ENCODE data around the gene ITGA7.

The ITGA7 gene

DNA sequence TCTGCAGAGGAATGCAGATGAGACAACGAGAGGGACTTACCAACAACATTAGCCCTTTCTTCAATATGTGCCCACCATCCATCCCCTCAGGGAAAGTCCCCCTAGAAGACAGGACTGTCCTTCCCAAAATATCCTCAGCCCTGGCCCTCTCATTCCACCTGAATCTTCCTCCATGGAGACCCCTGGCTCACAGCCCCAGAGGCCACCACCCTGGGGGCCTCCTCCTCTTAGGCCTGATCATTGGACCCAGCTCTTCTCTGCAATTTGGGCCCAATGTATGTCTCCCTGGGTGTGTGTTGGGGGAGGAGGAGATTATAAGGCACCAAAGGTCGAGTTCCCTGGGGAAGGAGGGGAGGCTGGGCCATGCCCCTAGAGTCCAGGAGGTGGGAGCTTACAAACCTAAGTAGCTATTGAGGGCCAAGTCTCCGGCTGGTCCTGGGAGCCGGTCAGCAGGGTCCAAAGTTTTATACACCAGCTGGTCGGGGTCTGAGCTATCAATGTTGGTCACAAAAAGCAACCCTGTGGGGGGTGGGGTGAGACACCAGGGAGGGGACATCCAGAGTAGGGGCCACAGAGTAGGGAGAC is 8.1 kb downstream of the ITGA7 start:
- no peak for DNase-seq

DNA sequence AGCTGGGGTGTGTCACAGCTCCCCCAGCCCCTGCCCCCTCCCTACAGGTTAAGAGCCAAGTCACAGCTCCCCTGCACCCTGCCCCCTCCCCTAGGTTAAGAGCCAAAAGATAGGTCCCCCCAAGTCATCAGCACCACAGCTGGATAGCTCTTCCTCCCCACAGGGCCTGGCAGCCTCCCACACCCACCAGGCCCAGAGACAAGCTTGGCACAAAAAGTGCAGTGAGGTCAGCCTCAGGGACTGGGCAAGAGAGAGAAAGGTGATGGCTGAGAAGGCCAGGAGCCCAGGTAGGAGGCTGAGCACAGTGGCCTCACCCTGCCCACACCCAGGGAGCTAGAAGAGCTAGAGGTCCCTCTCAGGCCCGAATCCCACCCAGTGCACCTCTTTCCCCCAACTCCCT is 8.7 kb downstream of the ITGA7 start:
- no peak for DNase-seq

DNA sequence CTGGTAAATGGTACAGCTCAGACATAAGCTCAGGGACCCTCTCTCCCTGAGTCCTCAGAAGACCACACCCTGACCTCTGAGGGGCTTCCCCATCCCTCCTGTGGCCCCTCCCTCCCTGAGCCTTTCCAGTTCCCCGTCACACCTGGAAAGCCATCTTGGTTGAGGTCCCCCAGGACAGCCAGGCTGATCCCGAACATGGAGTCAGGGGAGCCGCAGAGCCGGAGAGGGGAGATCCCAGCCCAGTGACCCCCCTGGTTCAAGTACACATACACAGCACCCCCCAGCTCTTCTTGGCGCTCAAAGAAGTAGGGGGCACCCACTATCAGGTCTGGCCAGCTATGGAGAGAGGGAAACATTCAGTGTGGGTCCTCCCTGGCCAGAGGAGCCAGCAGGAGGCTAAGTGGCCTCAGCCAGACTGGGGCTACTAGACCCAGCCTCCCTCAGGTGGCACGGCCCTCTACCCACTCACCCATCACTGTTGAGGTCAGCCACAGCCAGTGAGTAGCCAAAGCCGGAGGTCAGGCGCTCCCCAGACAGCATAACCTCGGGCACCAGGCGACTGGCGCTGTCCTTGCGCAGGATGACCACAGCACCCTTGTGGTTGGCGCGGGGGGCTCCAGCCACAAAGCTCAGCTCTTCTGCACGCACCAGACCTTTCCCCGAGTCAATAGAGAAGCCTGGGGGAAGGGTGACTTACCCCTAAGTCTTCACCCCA is 9.3 kb downstream of the ITGA7 start:
- DNase-seq, result no peak

DNA sequence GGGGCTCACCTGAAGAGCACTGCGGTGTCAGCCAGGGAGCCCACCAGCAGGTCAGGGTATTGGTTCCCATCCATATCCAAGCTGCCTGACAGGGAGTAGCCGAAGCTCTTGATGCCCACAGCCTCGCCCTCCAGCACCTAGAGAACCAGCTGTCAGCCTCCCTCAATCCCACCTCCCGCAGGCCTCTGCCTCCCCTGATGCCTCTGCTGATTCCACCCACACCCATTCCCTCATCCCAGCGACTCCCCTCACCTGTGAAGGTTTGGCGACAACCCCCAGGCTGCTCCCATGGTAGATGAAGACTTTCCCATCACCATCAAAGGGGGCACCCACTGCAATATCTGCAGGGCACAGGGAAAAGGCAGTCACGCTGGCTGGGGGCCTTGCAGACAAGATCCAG is 10.0 kb downstream of the ITGA7 start:
- DNase-seq, result no peak

DNA sequence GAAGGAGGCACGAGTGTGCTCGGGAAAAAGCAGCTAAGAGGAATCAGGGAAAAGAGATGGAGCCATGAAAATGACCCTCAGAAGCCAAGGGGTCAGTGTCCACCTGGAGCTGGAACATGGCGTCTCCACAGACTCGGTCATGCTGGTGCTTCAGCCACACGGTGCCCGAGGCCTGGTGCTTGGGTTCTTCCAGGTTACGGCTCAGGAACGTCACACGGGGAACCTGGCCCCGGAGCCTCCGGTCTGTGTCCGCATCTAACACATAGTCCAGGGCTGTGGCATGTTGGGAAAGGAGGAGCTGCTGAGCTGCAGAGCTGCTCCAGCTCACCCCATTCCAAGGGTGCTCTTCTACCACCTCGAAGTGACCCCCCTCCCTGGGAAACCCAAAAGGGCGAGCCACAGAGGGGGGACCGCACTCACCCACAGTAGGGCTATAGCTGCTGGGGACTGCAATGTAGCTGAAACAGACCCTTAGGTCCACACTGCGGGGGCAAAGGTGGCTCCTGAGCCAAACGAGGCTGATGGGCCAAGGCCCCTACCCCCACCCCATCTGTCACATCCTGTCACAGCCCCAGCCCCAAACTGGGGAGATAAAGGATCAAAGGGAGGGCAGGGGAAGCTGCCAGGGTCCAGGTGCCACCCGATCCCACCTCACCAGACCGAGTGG is 10.8 kb downstream of the ITGA7 start:
- DNase-seq, result no peak

DNA sequence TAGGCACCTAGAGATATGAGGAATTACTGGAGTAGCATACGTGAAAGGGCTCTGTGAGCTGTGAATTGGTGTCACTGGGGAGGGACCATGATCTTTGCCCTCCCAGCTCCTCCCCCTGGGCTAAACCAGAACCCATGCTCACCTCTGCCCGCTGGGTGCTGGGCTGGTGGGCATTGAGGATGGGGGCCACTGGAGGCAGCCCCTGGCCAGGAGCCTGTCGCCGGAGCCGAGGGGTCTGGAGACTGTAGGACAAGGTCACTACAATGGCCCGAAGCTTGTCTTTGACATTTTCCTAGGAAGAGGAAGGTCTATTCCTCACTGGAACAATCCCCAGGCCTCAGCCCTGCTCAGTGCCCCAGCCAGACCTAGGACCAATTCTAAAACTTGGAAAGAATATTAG is 11.6 kb downstream of the ITGA7 start:
- DNase-seq, result no peak

- no peak for DNase-seq
Measured at GRCh38 chr12:55695349-55695748, 12.4 kb downstream of the ITGA7 start.

DNA sequence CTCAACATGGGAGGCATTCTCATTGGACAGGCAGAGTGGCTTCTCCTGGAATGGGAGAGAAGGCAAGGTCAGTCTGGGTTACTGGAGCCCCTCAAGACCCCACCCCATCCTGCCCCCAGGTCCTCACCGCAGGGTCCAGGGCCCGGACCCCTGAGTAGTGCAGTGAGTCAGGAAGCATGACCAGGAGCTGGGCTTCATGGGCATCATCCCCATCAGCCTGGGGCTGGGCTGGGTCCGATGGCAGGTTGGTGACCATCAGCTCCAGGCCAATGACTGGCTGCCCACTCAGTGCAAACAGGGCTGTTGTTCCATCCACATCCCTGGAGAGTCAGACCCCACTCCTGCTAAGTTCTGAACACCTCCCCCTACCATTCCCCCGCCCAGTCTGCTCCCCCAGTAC is 13.1 kb downstream of the ITGA7 start:
- DNase-seq, result no peak

DNA sequence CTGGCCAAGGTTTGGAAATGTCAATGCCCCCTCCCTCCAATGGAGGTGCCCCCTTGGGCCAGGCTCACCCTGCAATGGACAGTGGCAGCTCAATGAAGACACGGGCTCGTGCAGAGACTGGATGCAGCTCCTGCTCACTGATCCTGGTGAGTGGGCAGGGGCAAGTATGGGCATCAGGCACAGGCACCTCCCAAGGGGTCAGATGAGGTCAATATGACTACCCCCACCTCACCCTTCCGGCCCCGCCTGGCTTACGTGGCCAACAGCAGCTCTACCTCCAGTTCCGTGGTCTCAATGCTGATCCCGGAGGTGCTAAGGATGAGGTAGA is 13.6 kb downstream of the ITGA7 start:
- DNase-seq, result no peak

DNA sequence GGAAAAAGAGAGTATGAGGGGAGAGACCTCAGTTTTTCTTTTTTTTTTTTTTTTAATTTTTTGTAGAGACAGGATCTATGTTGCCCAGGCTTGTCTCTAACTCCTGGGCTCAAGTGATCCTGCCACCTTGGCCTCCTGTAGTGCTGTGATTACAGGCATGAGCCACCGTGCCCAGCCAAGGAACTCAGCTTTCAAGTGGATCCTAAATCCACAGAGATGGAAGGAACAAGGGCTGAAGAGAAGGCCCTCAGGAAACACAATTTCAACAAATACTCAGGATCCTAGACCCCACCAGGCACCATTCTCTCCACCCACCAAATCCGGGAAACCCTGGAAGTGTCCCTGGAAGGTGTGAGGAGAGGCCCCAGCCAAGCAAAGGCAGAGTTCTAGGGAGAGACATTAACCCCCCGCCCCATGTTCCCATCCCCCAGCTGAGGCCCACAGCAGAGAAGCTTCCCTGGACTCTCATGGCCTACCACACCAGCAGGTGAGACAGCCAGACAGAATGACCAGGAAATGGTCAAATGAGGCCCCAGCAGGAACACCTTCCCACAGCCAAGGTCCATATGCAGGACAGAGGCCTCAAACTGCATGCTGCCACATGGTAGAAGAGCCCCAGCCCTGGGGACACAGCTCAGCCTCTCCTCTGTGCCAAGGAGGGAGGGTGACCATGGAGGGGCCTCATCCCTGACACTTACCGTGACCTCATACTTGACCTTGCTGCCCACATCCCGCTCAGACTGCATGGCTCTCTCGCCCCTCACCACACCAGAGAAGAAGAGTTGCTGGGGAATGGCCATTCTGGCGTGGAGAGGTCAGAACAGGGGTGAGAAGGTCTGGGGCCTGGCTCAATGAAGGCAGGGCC is 14.1 kb downstream of the ITGA7 start:
- no peak for DNase-seq

- DNase-seq, result no peak
Measured at GRCh38 chr12:55692631-55693322, 14.9 kb downstream of the ITGA7 start.

DNA sequence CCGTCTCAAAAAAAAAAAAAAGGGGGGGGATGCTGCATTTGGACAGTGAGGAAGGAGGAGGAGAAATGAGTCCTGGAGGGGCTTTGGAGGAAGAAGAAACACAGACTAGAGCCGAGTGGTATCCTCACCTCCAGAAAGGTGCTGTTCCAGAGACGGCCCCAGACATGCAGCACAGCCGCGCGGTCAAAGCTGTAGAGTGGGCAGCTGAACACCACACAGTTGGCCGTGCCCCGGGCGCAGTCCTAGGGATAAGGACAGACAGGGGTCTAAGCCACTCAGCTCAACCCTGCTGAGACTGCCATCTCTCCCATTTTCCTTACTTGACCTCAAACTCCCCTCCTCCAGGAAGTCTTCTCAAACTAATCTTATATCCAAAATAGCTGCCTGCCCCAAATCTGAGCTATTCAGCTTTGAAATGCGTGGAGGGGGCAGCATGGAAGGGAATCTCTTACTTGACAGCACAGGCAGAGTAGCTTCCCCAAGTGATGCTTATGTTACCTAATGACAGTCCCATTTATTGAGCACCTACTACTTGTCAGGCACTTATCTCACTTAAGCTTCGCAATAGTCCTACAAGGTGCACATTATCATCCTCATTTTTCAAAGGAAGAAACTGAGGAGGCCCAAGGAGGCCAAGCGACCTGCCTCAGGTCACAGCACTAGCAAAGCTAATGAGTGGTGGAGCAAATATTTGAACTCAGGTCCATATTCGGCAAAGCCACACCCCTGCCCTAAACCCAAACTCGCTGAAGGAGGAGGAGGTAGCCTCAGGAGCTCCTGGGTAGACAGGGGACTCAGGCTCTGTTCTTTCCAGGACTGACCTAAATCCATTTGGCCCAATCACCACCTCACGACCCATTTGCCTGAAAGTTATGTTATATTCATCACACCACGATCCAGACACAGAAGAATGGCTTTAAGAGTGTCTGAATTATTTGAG is 18.7 kb downstream of the ITGA7 start:
- no peak for DNase-seq

- no peak for DNase-seq
Measured at GRCh38 chr12:55687746-55688145, 20.0 kb downstream of the ITGA7 start.

DNA sequence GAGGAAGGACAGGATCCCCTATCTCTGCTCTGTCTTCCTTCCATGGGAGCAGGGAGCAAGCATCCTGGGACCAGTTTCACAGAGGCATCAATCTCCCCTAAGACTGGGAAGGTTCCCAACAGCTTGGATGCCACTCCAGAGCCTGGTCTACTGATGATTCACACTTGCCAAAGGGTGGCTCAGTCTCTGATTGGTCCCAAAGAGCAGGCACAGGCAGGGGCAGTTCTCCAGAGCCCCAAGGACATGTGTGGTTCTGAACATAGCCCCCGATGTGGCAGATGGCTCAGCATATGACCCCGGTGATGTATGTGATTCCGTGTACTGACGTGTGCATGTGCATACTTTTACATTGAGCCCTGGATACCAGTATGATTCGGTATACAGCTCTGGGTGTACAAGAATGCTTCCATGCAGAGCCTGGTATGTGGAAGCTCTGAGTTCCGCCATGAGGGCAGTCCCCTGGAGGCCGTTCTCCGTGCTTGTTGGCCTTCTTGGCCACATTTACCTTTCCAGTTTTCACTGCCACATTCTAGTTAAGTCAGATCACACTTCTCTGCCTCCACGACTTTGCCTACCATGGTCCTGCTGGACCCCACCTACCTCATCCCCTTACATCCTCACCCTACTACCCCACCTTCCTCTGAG is 21.2 kb downstream of the ITGA7 start:
- no peak for DNase-seq

GRCh38 chr12:55685671-55686070 is 22.0 kb downstream of the ITGA7 start:
- DNase-seq, result no peak

DNA sequence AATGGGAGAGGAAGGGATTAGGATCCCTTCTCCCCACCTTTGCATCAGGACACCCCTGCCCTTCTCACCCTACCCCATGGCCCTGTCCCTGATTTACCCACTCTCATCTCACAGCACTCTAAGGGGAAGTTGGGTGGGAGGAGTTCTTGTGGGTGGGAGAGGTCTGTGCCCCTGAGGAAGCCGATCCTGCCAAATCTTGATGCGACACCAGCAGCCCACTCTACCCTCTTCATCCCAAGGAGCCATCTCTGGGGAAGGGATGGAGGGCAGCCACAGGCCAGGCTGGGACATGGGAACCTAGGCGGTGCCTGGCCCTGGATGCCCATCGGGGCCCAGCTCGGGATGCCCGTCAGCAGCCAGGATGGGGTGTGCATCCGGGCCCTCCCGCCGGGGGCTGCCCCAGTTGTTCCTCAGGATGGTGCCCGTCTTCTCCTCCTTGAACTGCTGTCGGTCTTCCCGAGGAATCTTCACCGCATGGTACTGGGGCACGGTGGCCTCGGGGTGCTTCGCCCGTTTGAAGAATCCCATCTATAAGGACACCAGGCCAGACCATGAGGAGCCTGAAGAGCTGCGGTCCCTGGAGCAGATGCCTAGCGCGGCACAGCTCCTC is 22.8 kb downstream of the ITGA7 start:
- DNase-seq, result no peak

DNA sequence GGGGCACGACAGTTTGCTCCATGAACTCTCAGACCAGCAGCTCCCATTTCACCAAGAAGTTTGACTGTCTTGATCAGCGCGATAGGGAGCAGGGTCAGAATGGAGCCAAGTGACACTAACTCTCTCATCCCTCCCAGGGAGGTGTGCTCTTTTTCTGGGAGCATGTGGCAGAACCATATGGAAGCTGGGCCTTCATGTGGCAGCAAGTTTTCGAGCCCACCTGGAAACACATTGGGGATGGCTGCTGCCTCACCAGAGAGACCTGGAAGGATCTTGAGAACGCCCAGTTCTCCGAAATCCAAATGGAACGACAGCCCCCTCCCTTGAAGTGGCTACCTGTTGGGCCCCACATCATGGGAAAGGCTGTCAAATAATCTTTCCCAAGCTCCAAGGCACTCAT is 24.0 kb downstream of the ITGA7 start:
- DNase-seq, result no peak

DNA sequence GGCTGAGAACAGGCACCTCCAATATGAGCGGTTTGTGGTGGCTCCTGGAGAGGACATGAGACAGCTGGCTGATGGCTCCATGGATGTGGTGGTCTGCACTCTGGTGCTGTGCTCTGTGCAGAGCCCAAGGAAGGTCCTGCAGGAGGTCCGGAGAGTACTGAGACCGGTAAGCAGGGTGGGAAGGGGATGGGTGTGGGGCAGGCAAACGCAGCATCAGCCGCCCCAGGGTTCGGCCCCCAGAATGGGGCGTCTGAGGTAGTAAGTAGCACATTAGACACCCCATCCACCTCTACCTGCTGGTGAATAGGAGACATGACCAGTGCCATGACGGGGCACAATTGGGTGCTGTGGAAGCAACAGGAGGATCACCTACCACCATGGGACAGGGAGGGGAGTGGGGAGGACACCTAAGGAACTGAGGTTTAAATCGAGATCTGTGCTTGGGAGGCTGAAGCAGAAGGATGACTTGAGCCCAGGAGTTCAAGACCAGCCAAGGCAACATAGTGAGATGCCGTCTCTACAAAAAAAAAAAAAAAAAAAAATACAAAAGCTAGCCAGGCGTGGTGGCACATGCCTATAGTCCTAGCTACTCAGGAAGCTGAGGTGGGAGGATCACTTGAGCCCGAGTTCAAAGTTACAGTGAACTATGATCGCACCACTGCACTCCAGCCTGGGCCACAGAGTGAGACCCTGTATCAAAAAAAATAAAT is 25.5 kb downstream of the ITGA7 start:
- no peak for DNase-seq

GRCh38 chr12:55681142-55682077 is 26.3 kb downstream of the ITGA7 start:
- DNase-seq, result no peak
